ENCODE results near the gene DSCAML1. TPM values are rescaled to one million over a fixed set of nuclear protein-coding genes. Genes with fewer than 3 reads are reported as not detected.

DSCAML1 gene
- total and polyA plus RNA-seq, 4 experiments from 2014 or later: 1.00 to 1.0 TPM; not detected in 2

DNA sequence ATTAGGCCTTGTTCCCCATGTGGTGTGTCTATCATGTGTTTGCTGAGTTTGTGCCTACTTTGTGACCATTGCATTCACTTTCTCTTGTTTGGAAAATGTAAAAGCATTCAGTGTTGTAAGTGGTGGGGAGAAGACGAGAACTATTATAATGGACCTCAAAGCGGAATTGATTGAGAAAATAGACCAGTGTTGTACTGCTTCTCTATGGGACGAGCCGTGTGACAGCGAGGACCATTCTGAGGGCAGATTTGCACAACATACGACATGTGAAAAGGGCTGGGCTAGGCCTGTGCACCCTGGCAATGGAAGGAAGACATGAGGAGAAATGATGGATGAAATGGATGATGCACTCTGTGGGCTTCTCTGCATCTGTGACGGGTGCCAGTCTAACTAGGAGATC lies 233.5 kb downstream of the DSCAML1 start:
- Histone ChIP-seq H3K4me3 (ENCODE audit: low read length in 2 of 2) (no peak overlapping the region), H3K27me3 (ENCODE audit: insufficient read depth, low read length) (no peaks in the 10 kb centered on the region), H3K27ac (ENCODE audit: low read depth, low read length) (no peak overlapping the region), H3K36me3 (ENCODE audit: insufficient read depth, low read length) (no peaks in the 10 kb centered on the region), H3K4me1 (ENCODE audit: insufficient read depth, low read length) (no peaks in the 10 kb centered on the region), H3K9me3 (ENCODE audit: control insufficient read depth in 1 of 2, low read length in 2 of 2) (no peaks in the 10 kb centered on the region)
- ChIA-PET POLR2A (ENCODE audit: partially characterized antibody) (no interaction called here), CTCF (ENCODE audit: partially characterized antibody) (no interaction called here)
- peaks cover 11 to 12% of the 10 kb centered on the region in 2 donors for H3K27me3 Mint-ChIP-seq
- no peak overlapping the region for H3K27ac Mint-ChIP-seq
- H3K36me3 Mint-ChIP-seq: no peaks in the 10 kb centered on the region
- H3K4me3 Mint-ChIP-seq: no peak overlapping the region
- H3K9me3 Mint-ChIP-seq: no peaks in the 10 kb centered on the region
- no peak for DNase-seq
- intact Hi-C loops (cut with micrococcal nuclease): no loop called here
- no peaks in the 10 kb centered on the region for H3K4me1 Mint-ChIP-seq

DNA sequence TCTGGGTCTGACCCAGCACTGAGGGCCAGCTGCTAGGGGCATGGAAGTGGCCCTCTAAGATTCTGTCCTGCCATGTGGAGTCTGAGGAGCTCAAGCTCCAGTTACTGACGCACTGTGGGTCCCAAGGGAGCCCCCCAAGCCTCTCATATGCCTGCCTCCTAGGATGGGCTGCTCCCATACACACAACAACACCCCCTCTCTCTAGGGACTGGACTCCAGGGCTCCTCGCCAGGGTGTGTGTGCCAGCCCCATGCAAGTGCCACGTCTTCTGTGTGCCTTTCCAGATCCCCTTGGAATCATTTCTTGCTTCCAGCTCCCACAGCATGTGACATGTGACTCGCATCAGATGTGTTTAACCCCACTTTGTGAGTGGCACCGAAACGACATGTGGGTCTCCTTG lies 234.9 kb downstream of the DSCAML1 start:
- no peaks in the 10 kb centered on the region for H3K4me1 ChIP-seq (ENCODE audit: insufficient read depth, low read length)
- DNase-seq: no peak
- no peak overlapping the region for H3K4me3 Mint-ChIP-seq
- no peaks in the 10 kb centered on the region for H3K9me3 Mint-ChIP-seq
- H3K4me1 Mint-ChIP-seq: no peaks in the 10 kb centered on the region
- no peaks in the 10 kb centered on the region for H3K36me3 ChIP-seq (ENCODE audit: insufficient read depth, low read length)
- intact Hi-C loops (cut with micrococcal nuclease): no loop called here
- no peak overlapping the region for H3K4me3 ChIP-seq (ENCODE audit: low read length in 2 of 2)
- no peak overlapping the region for H3K27ac ChIP-seq (ENCODE audit: low read depth, low read length)
- ChIA-PET POLR2A (ENCODE audit: partially characterized antibody) (no interaction called here), CTCF (ENCODE audit: partially characterized antibody) (no interaction called here)
- no peak overlapping the region for H3K27ac Mint-ChIP-seq
- H3K9me3 ChIP-seq (ENCODE audit: control insufficient read depth in 1 of 2, low read length in 2 of 2): no peaks in the 10 kb centered on the region
- H3K27me3 ChIP-seq (ENCODE audit: insufficient read depth, low read length): no peaks in the 10 kb centered on the region
- peaks cover 17 to 18% of the 10 kb centered on the region in 2 donors for H3K27me3 Mint-ChIP-seq
- H3K36me3 Mint-ChIP-seq: no peaks in the 10 kb centered on the region

DNA sequence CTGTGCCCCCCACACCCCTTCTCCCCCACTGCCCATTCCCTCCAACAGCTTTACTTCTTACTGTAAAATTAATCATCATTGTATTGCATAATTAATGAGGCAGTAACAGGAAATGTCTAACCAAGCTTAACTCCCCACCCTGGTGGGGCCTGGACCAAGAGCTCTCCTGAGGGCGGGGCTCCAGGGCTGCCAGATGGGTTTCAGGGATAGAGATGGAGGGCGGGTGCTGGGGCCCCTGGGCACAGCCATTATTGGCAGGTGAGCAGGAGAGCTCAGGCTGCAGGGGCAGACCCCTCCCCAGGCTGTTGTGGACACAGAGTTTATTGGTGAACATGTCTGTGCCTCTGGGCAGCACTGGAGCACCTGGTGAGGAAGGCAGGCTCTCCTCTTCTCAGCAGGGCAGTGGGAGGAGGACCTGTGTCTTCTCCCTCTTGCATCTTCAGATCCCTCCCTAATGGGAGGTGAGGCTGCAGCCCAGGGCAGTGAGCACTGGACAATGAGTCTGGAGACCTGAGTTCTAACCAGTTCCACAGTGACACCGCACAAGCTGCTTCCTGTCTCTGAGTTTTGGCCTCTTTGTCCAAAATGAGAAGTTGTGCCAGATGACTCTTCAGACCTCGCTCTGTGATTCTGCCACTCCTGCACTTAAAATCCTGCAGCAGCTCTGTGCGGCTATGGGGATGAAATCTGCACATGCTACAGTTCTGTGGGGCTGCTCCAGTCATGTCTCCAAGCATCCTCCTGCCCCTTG lies 236.1 kb downstream of the DSCAML1 start:
- ChIA-PET POLR2A (ENCODE audit: partially characterized antibody) (no interaction called here), CTCF (ENCODE audit: partially characterized antibody) (no interaction called here)
- Histone ChIP-seq H3K27me3 (ENCODE audit: insufficient read depth, low read length) (no peaks in the 10 kb centered on the region), H3K4me1 (ENCODE audit: insufficient read depth, low read length) (no peaks in the 10 kb centered on the region), H3K27ac (ENCODE audit: low read depth, low read length) (no peak overlapping the region), H3K36me3 (ENCODE audit: insufficient read depth, low read length) (no peaks in the 10 kb centered on the region), H3K4me3 (ENCODE audit: low read length in 2 of 2) (no peak overlapping the region), H3K9me3 (ENCODE audit: control insufficient read depth in 1 of 2, low read length in 2 of 2) (no peaks in the 10 kb centered on the region)
- peaks cover 17 to 18% of the 10 kb centered on the region in 2 donors for H3K27me3 Mint-ChIP-seq
- no peak for DNase-seq
- no peaks in the 10 kb centered on the region for H3K9me3 Mint-ChIP-seq
- no peaks in the 10 kb centered on the region for H3K36me3 Mint-ChIP-seq
- no peaks in the 10 kb centered on the region for H3K4me1 Mint-ChIP-seq
- intact Hi-C loops (cut with micrococcal nuclease): no loop called here
- H3K27ac Mint-ChIP-seq: no peak overlapping the region
- H3K4me3 Mint-ChIP-seq: no peak overlapping the region

DNA sequence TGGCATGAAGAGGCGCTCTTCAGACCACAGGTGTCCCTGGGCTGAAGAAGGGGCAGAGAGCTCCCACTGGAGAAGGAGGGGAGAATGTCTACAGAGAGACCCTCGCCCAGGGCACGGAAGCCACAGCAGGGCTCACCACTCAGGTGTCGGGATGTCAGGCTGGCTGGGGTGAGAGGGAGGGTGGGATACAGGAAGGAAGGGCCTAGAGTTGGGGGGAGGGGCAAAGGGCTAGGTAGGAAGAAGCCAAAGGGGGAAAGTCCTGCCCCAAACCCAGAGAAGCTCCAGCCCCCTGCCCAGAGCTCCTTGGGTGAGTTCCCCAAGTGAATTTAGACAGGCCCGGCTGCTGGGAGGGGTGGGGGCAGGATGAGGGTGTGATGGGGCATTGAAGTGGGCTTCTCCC lies 237.3 kb downstream of the DSCAML1 start:
- H3K36me3 Mint-ChIP-seq: no peaks in the 10 kb centered on the region
- H3K9me3 Mint-ChIP-seq: no peaks in the 10 kb centered on the region
- H3K27me3 Mint-ChIP-seq: peaks cover 18 to 20% of the 10 kb centered on the region in 2 donors
- POLR2A ChIA-PET (ENCODE audit: partially characterized antibody): no interaction called here
- no peaks in the 10 kb centered on the region for H3K9me3 ChIP-seq (ENCODE audit: control insufficient read depth in 1 of 2, low read length in 2 of 2)
- no peaks in the 10 kb centered on the region for H3K4me1 Mint-ChIP-seq
- CTCF ChIA-PET (ENCODE audit: partially characterized antibody): no interaction called here
- no peak overlapping the region for H3K27ac Mint-ChIP-seq
- no peak overlapping the region for H3K27ac ChIP-seq (ENCODE audit: low read depth, low read length)
- H3K4me1 ChIP-seq (ENCODE audit: insufficient read depth, low read length): no peaks in the 10 kb centered on the region
- intact Hi-C loops (cut with micrococcal nuclease): no loop called here
- no peaks in the 10 kb centered on the region for H3K36me3 ChIP-seq (ENCODE audit: insufficient read depth, low read length)
- DNase-seq: no peak
- no peak overlapping the region for H3K4me3 ChIP-seq (ENCODE audit: low read length in 2 of 2)
- no peaks in the 10 kb centered on the region for H3K27me3 ChIP-seq (ENCODE audit: insufficient read depth, low read length)
- H3K4me3 Mint-ChIP-seq: no peak overlapping the region

DNA sequence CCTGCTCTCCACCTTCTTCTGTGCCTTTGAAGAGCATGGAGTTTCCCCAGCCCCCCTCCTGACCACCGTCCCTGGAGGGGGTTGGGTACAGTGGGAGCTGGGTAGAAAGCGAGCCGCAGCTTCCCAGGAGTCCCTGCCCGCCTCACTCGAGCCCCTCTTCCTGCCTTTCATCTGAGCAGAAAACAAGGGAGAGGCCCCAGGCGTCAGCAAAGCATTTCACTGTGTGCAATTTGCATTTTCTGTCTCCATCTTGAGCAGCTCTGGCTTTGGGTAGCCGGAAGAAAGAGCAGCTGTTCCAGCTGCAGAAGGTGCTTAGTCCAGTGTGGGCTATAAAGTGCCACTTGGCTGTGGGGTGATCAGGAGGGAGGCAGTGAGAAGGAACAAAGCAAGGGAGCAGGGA lies 239.7 kb downstream of the DSCAML1 start:
- DNase-seq: no peak
- Mint-ChIP-seq H3K27me3 (peaks cover 14 to 20% of the 10 kb centered on the region in 2 donors), H3K4me3 (no peak overlapping the region), H3K27ac (no peak overlapping the region), H3K36me3 (no peaks in the 10 kb centered on the region), H3K9me3 (no peaks in the 10 kb centered on the region), H3K4me1 (no peaks in the 10 kb centered on the region)
- CTCF ChIA-PET (ENCODE audit: partially characterized antibody): no interaction called here
- Histone ChIP-seq H3K36me3 (ENCODE audit: insufficient read depth, low read length) (no peaks in the 10 kb centered on the region), H3K27ac (ENCODE audit: low read depth, low read length) (no peak overlapping the region), H3K4me1 (ENCODE audit: insufficient read depth, low read length) (no peaks in the 10 kb centered on the region), H3K9me3 (ENCODE audit: control insufficient read depth in 1 of 2, low read length in 2 of 2) (no peaks in the 10 kb centered on the region), H3K4me3 (ENCODE audit: low read length in 2 of 2) (no peak overlapping the region), H3K27me3 (ENCODE audit: insufficient read depth, low read length) (no peaks in the 10 kb centered on the region)
- POLR2A ChIA-PET (ENCODE audit: partially characterized antibody): no interaction called here
- intact Hi-C loops (cut with micrococcal nuclease): no loop called here

DNA sequence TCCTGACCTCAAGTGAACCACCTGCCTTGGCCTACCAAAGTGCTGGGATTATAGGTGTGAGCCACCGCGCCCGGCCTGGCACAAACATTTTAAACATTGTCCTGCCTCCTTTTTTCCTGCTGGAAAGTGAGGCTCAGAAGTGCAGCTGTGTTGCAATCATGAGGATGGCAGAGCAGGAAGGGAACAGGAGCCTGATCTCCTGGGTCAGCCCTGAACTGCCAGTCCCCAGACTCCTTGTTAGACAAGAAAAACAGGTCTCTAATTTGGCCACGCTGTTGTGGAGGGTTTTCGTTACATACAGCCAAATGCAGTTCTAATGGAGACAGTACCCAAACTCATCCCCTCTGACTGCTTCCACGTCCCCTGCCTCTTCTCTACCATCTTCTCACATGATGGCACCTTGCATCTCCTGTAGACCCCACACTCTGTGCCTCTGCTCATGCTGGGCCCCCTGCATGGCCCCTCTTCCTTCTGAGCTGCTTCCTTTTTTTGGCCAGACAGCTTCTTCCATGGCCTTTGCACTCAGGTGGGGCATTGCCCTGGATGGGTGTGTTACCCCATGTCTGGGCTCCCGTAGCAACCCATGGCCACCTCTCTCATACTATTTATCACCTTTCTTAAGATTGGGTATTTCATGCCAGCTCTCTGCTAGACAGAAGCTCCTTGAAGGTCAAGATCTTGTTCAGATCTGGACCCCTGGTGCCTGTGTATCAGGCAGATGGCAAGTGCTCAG lies 242.2 kb downstream of the DSCAML1 start:
- POLR2A ChIA-PET (ENCODE audit: partially characterized antibody): no interaction called here
- Mint-ChIP-seq H3K4me3 (no peak overlapping the region), H3K36me3 (no peaks in the 10 kb centered on the region), H3K4me1 (no peaks in the 10 kb centered on the region), H3K27ac (no peak overlapping the region), H3K27me3 (peaks cover 13 to 22% of the 10 kb centered on the region in 2 donors), H3K9me3 (no peaks in the 10 kb centered on the region)
- H3K4me3 ChIP-seq (ENCODE audit: low read length in 2 of 2): no peak overlapping the region
- CTCF ChIA-PET (ENCODE audit: partially characterized antibody): no interaction called here
- intact Hi-C loops (cut with micrococcal nuclease): no loop called here
- DNase-seq: no peak
- H3K9me3 ChIP-seq (ENCODE audit: control insufficient read depth in 1 of 2, low read length in 2 of 2): no peaks in the 10 kb centered on the region
- H3K4me1 ChIP-seq (ENCODE audit: insufficient read depth, low read length): no peaks in the 10 kb centered on the region
- no peak overlapping the region for H3K27ac ChIP-seq (ENCODE audit: low read depth, low read length)
- H3K27me3 ChIP-seq (ENCODE audit: insufficient read depth, low read length): no peaks in the 10 kb centered on the region
- no peaks in the 10 kb centered on the region for H3K36me3 ChIP-seq (ENCODE audit: insufficient read depth, low read length)

DNA sequence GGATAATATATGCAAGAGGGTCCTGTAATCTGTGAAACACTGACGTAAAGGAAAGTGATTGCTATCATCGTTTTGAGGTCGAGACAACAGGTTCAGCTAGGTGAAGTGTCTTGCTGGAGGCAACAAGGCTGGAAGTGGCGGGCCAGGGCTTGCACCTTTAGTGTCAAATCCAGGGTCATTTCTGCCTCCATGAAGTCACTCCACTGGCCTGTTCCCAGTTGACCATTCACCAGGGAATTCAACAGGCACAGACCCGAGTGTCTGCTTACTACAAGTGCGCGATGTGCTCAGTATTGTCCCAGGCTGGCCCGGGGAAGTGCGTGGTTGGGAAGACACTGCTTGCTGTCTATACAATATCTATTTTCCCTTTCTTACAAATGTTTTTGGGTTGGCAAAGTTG lies 244.4 kb downstream of the DSCAML1 start:
- ChIA-PET CTCF (ENCODE audit: partially characterized antibody) (no interaction called here), POLR2A (ENCODE audit: partially characterized antibody) (no interaction called here)
- no peaks in the 10 kb centered on the region for H3K36me3 Mint-ChIP-seq
- Histone ChIP-seq H3K4me1 (ENCODE audit: insufficient read depth, low read length) (no peaks in the 10 kb centered on the region), H3K4me3 (ENCODE audit: low read length in 2 of 2) (no peak overlapping the region), H3K36me3 (ENCODE audit: insufficient read depth, low read length) (no peaks in the 10 kb centered on the region), H3K9me3 (ENCODE audit: control insufficient read depth in 1 of 2, low read length in 2 of 2) (no peaks in the 10 kb centered on the region), H3K27ac (ENCODE audit: low read depth, low read length) (no peak overlapping the region), H3K27me3 (ENCODE audit: insufficient read depth, low read length) (no peaks in the 10 kb centered on the region)
- intact Hi-C loops (cut with micrococcal nuclease): no loop called here
- no peak overlapping the region for H3K27ac Mint-ChIP-seq
- peaks cover 2 to 22% of the 10 kb centered on the region in 2 donors for H3K27me3 Mint-ChIP-seq
- no peaks in the 10 kb centered on the region for H3K9me3 Mint-ChIP-seq
- no peaks in the 10 kb centered on the region for H3K4me1 Mint-ChIP-seq
- no peak overlapping the region for H3K4me3 Mint-ChIP-seq
- no peak for DNase-seq
